Stomach (tissue), 19 donors: ENCODE measurements around the gene BABAM2. TPM values are rescaled to one million over a fixed set of nuclear protein-coding genes. Genes with fewer than 3 reads are reported as not detected.

ENCODE experiments used
- DNase-seq, 2 donors: peaks; one replicate each; pipeline versions ENCODE4 v3.0.0 to v3.0.0-alpha.2; 2013 to 2019
- H3K27ac ChIP-seq, 5 donors: fragments of 200-600 bp in 4 of 5; sonication (generic) in 4 of 5; one replicate each; pipeline ENCODE4 v1.5.1; 2013 to 2019; ENCODE audit warnings: mild to moderate bottlenecking in 1 of 5, moderate library complexity in 1 of 5
- H3K27me3 ChIP-seq, 3 donors: fragments of 200-600 bp; sonication (generic); one replicate each; pipeline ENCODE4 v1.5.1; 2017 to 2019; ENCODE audit warnings: mixed run types in 1 of 3
- H3K36me3 ChIP-seq, 4 donors: fragments of 200-600 bp; sonication (generic); 1 replicate in 3 of 4; 2 replicates in 1 of 4; pipeline ENCODE4 v1.5.1; 2016 to 2019
- H3K4me1 ChIP-seq, 4 donors: fragments of 200-600 bp; sonication (generic); one replicate each; pipeline ENCODE4 v1.5.1; 2016 to 2019
- H3K4me3 ChIP-seq, 4 donors: fragments of 200-600 bp; sonication (generic) in 3 of 4; one replicate each; pipeline ENCODE4 v1.5.1; 2016 to 2019; ENCODE audit warnings: mild to moderate bottlenecking in 1 of 4
- H3K9me3 ChIP-seq, 4 donors: fragments of 200-600 bp; sonication (generic); one replicate each; pipeline ENCODE4 v1.5.1; 2016 to 2019
- CTCF ChIP-seq, 7 experiments: fragments of 450-650 bp in 4 of 7; fragments of 200-600 bp in 3 of 7; sonication (generic) in 3 of 7; IDR thresholded peaks; one replicate each; pipeline ENCODE4 v1.5.1; 2016 to 2019; ENCODE audit warnings: antibody characterized with exemption in 7 of 7, control low read depth in 2 of 7, mild to moderate bottlenecking in 1 of 7
- EP300 ChIP-seq: sonication (generic); formaldehyde crosslinking; IDR thresholded peaks from one replicate; pipeline ENCODE4 v1.6.1; 2017; ENCODE audit warnings: antibody characterized with exemption
- POLR2A ChIP-seq, 4 donors: fragments of 450-650 bp; IDR thresholded peaks; one replicate each; pipeline ENCODE4 v1.6.1; 2016; ENCODE audit warnings: antibody characterized with exemption in 4 of 4, control low read depth in 2 of 4, mild to moderate bottlenecking in 1 of 4, moderate library complexity in 1 of 4
- POLR2AphosphoS5 ChIP-seq, 3 donors: sonication (generic); formaldehyde crosslinking; IDR thresholded peaks; one replicate each; pipeline ENCODE4 v1.6.1; 2016; ENCODE audit warnings: antibody characterized with exemption in 3 of 3
- WGBS, 5 donors: extraction: QIAGEN DNeasy Blood & Tissue Kit in 3 of 5; methylation state at CpG; one replicate each; pipeline versions ENCODE4 v1.1.5 to v1.1.7; 2013 to 2018; 5-methylcytosine and 5-hydroxymethylcytosine counted together
- intact Hi-C: fragments of 100-400 bp; cut with DNase I; formaldehyde crosslinking; loops from one replicate; pipeline ENCODE4 v1.15.1; 2023; ENCODE audit warnings: low total_unique reads
- long read RNA-seq, 10 donors: transcript quantifications; one replicate each; lab custom pipeline, GENCODE V29; 2026
- polyA plus RNA-seq, 3 donors: library from polyadenylated mRNA; stranded (reverse); fragments of 200-250 nt; gene quantifications; one replicate each; pipeline ENCODE4 v1.2.3, GENCODE V29; 2013
- total RNA-seq, 5 donors: library from RNA; depleted of rRNA; stranded (reverse); fragments of >200 nt; gene quantifications; one replicate each; pipeline versions ENCODE4 v1.1.0 to v1.2.3, GENCODE V29; 2014 to 2016
- donor health status: healthy with polysubstance abuse.
- donor health status: Bipolar disorder and iron deficiency.
- donor health status: healthy.

The BABAM2 gene
- 10 to 100 TPM; 14.2 to 41.4 (median 24.1) TPM for total RNA-seq
- 10 to 100 TPM; 16.0 to 24.3 (median 16.2) TPM for polyA plus RNA-seq
- long read RNA-seq, donor 1, partial matches to known transcripts = 0 of 3 reads
- long read RNA-seq, donor 1, other reads (novel, unspliced or antisense) = 0 of 3 reads
- long read RNA-seq, donor 2, partial matches to known transcripts = 0 of 2 reads
- long read RNA-seq, donor 2, other reads (novel, unspliced or antisense) = 0 of 2 reads
- long read RNA-seq, donor 3 = 0 reads
- long read RNA-seq, donor 4 = 0 reads
- long read RNA-seq, donor 5, partial matches to known transcripts = 7 of 14 reads
- long read RNA-seq, donor 5, other reads (novel, unspliced or antisense) = 0 of 14 reads
- long read RNA-seq, donor 6 = 0 reads
- long read RNA-seq, donor 7, partial matches to known transcripts = 0 of 5 reads
- long read RNA-seq, donor 7, other reads (novel, unspliced or antisense) = 0 of 5 reads
- long read RNA-seq, donor 8, partial matches to known transcripts = 0 of 3 reads
- long read RNA-seq, donor 8, other reads (novel, unspliced or antisense) = 0 of 3 reads
- long read RNA-seq, donor 9, partial matches to known transcripts = 0 of 7 reads
- long read RNA-seq, donor 9, other reads (novel, unspliced or antisense) = 0 of 7 reads
- long read RNA-seq, donor 10, partial matches to known transcripts = 0 of 4 reads
- long read RNA-seq, donor 10, other reads (novel, unspliced or antisense) = 0 of 4 reads

GRCh38 chr2:27890146-27890923, at the start of gene BABAM2, which contains the start of gene RBKS:
TSS of gene BABAM2 (plus strand) at chr2:27890729. CDS start at chr2:27894557, 3,828 bp downstream.
TSS of gene RBKS (minus strand) at chr2:27890387. CDS start at chr2:27890345, 42 bp downstream.
- peak; percentile 89 to 96 for DNase-seq
- TF ChIP-seq POLR2AphosphoS5 (IDR thresholded peaks at IDR 0.05) (peak; percentile 52 to 94 (median 90)), EP300 (peak; percentile 79), POLR2A (IDR thresholded peaks at IDR 0.05) (peak in 2 of 4 donors; percentile 23 to 46), CTCF (IDR thresholded peaks at IDR 0.05) (no peak)
- Histone ChIP-seq H3K9me3 (no peaks in the 10 kb centered on the region), H3K27ac (peak within 1 kb of the TSS; percentile 92 to 99 (median 96)), H3K27me3 (no peaks in the 10 kb centered on the region), H3K36me3 (peaks cover 0 to 10% (median 0%) of the 10 kb centered on the region in 4 donors), H3K4me1 (peaks cover 0 to 42% (median 26%) of the 10 kb centered on the region in 4 donors), H3K4me3 (peak within 1 kb of the TSS; percentile 61 to 87 (median 70))
- intact Hi-C loops = no loop called here
- 0 to 1% (median 0%) methylated on average over 37 to 79 of the region's 79 CpGs for WGBS, 5 donors

GRCh38 chr2:27842894-27843293, 47.6 kb upstream of the BABAM2 start:
- intact Hi-C loops = no loop called here
- Histone ChIP-seq H3K4me1 (peaks cover 0 to 8% (median 0%) of the 10 kb centered on the region in 4 donors), H3K36me3 (no peaks in the 10 kb centered on the region), H3K27ac (no peak overlapping the region), H3K4me3 (no peak overlapping the region), H3K9me3 (no peaks in the 10 kb centered on the region), H3K27me3 (no peaks in the 10 kb centered on the region)
- no peak for DNase-seq
- TF ChIP-seq POLR2A (IDR thresholded peaks at IDR 0.05) (no peak), CTCF (IDR thresholded peaks at IDR 0.05) (no peak), EP300 (no peak), POLR2AphosphoS5 (IDR thresholded peaks at IDR 0.05) (no peak)
- 89 to 98% (median 91%) methylated on average over 5 of the region's 5 CpGs for WGBS, 5 donors

- DNase-seq = no peak
- no peak overlapping the region for H3K4me3 ChIP-seq
- no peak overlapping the region for H3K27ac ChIP-seq
- no peaks in the 10 kb centered on the region for H3K9me3 ChIP-seq
- peaks cover 0 to 8% (median 0%) of the 10 kb centered on the region in 4 donors for H3K4me1 ChIP-seq
- H3K36me3 ChIP-seq = no peaks in the 10 kb centered on the region
- TF ChIP-seq CTCF (IDR thresholded peaks at IDR 0.05) (no peak), POLR2AphosphoS5 (IDR thresholded peaks at IDR 0.05) (no peak), POLR2A (IDR thresholded peaks at IDR 0.05) (no peak), EP300 (no peak)
- H3K27me3 ChIP-seq = no peaks in the 10 kb centered on the region
- 94 to 98% (median 97%) methylated on average over 7 of the region's 7 CpGs for WGBS, 5 donors
- intact Hi-C loops = no loop called here
These were observed 46.5 kb upstream of the BABAM2 start for GRCh38 chr2:27843992-27844391.

GRCh38 chr2:27844821-27845255, 45.7 kb upstream of the BABAM2 start:
- no peaks in the 10 kb centered on the region for H3K36me3 ChIP-seq
- intact Hi-C loops = no loop called here
- DNase-seq = no peak
- H3K4me3 ChIP-seq = no peak overlapping the region
- H3K27ac ChIP-seq = no peak overlapping the region
- WGBS, 5 donors = 54 to 81% (median 73%) methylated on average over 4 of the region's 4 CpGs
- peaks cover 0 to 8% (median 0%) of the 10 kb centered on the region in 4 donors for H3K4me1 ChIP-seq
- H3K9me3 ChIP-seq = no peaks in the 10 kb centered on the region
- TF ChIP-seq POLR2A (IDR thresholded peaks at IDR 0.05) = no peak
- TF ChIP-seq EP300 = no peak
- TF ChIP-seq CTCF (IDR thresholded peaks at IDR 0.05) = no peak
- TF ChIP-seq POLR2AphosphoS5 (IDR thresholded peaks at IDR 0.05) = no peak
- no peaks in the 10 kb centered on the region for H3K27me3 ChIP-seq
